ENCODE measurements around the gene ZNF300.

Gene ZNF300

DNA sequence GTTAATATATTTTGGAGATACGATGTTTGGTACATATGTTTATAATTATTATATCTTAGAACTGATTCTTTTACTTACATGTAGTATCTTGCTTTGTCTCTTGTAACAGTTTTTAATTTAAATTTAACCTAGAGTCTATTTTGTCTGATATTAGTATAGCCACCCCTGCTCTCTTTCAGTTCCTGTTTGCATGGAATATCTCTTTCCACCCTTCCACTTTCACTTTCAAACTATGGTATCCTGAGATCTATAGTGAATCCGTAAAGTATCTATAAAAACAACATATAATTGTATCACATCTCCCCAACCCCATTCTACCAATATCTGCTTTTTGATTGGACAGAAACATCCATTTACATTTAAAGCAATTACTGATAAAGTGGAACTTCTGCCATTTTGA, 51.2 kb downstream of the ZNF300 start (continued):
- TF ChIP-seq, protein P1, sequence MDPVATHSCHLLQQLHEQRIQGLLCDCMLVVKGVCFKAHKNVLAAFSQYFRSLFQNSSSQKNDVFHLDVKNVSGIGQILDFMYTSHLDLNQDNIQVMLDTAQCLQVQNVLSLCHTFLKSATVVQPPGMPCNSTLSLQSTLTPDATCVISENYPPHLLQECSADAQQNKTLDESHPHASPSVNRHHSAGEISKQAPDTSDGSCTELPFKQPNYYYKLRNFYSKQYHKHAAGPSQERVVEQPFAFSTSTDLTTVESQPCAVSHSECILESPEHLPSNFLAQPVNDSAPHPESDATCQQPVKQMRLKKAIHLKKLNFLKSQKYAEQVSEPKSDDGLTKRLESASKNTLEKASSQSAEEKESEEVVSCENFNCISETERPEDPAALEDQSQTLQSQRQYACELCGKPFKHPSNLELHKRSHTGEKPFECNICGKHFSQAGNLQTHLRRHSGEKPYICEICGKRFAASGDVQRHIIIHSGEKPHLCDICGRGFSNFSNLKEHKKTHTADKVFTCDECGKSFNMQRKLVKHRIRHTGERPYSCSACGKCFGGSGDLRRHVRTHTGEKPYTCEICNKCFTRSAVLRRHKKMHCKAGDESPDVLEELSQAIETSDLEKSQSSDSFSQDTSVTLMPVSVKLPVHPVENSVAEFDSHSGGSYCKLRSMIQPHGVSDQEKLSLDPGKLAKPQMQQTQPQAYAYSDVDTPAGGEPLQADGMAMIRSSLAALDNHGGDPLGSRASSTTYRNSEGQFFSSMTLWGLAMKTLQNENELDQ (tag by site-specific recombination; IDR thresholded peaks at IDR 0.05; ENCODE audit: low read depth): no peak
- TF ChIP-seq ZNF121 (tag by site-specific recombination; IDR thresholded peaks at IDR 0.05) (no peak), ZNF654 (tag by site-specific recombination; IDR thresholded peaks at IDR 0.05; ENCODE audit: low read depth) (no peak)

DNA sequence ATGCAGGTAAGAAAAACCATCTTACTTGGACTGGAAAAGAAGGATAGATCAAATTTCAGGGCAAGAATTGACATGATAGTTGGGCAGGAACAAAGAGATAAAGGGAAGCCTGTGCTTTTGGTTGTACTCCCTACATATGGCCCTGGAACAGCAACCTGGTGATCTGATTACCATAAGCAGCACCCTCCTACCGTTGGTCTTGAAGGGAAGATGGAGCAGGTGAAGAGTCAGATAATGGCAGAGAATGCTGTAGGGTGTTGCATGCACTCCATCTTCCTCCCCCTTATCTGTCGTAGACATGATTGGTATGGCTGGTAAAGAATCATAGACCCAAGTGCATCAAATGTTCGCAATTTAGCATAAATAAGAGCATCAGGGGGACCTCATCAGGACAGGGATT, 53.7 kb downstream of the ZNF300 start:
- no peak overlapping the region for H3K4me3 ChIP-seq (ENCODE audit: low read depth, low read length)
- POLR2A ChIA-PET: no interaction called here
- H3K27ac ChIP-seq (ENCODE audit: extremely low read depth, low read depth, low read length): no peak overlapping the region
- H3K9me3 ChIP-seq (ENCODE audit: control insufficient read depth, insufficient read depth, low read depth, low read length): no peaks in the 10 kb centered on the region
- CTCF ChIA-PET: interaction anchor here (0.8 to 1.3 kb wide), 3 partner anchors 49 to 392 kb away, joined by 3 to 4 read pairs (median 3); no protein-coding TSS in a partner anchor
- H3K36me3 ChIP-seq (ENCODE audit: control insufficient read depth in 2 of 2, insufficient read depth in 1 of 2, low read length in 2 of 2): no peaks in the 10 kb centered on the region
- no peaks in the 10 kb centered on the region for H3K4me1 ChIP-seq (ENCODE audit: control insufficient read depth, insufficient read depth, low read length)
- TF ChIP-seq ZNF701 (tag by site-specific recombination; IDR thresholded peaks at IDR 0.05) (no peak), ZIC2 (tag by site-specific recombination; IDR thresholded peaks at IDR 0.05) (no peak), YY1 (tag by site-specific recombination; IDR thresholded peaks at IDR 0.05) (no peak), OSR2 (tag by site-specific recombination; IDR thresholded peaks at IDR 0.05) (no peak), ZNF37A (tag by site-specific recombination; IDR thresholded peaks at IDR 0.05) (no peak), ZFP41 (tag by site-specific recombination; IDR thresholded peaks at IDR 0.05; ENCODE audit: borderline replicate concordance) (no peak), ZNF600 (tag by site-specific recombination; IDR thresholded peaks at IDR 0.05) (no peak), ZNF350 (tag by site-specific recombination; IDR thresholded peaks at IDR 0.05) (no peak)
- TF ChIP-seq, protein P2, sequence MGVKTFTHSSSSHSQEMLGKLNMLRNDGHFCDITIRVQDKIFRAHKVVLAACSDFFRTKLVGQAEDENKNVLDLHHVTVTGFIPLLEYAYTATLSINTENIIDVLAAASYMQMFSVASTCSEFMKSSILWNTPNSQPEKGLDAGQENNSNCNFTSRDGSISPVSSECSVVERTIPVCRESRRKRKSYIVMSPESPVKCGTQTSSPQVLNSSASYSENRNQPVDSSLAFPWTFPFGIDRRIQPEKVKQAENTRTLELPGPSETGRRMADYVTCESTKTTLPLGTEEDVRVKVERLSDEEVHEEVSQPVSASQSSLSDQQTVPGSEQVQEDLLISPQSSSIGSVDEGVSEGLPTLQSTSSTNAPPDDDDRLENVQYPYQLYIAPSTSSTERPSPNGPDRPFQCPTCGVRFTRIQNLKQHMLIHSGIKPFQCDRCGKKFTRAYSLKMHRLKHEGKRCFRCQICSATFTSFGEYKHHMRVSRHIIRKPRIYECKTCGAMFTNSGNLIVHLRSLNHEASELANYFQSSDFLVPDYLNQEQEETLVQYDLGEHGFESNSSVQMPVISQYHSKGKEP (tag by site-specific recombination; IDR thresholded peaks at IDR 0.05): no peak

DNA sequence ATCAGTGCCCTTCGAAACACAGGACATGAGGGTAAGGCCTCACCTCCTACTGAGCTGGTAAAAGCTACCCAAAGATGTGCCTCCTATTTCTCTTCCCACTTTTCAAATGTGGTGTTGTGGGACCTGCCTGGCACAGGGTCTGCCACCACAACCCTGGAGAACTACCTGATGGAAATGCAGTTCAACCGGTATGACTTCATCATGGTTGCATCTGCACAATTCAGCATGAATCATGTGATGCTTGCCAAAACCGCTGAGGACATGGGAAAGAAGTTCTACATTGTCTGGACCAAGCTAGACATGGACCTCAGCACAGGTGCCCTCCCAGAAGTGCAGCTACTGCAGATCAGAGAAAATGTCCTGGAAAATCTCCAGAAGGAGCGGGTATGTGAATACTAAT, 56.5 kb downstream of the ZNF300 start:
- Histone ChIP-seq H3K4me3 (ENCODE audit: low read depth, low read length) (no peak overlapping the region), H3K36me3 (ENCODE audit: control insufficient read depth in 2 of 2, insufficient read depth in 1 of 2, low read length in 2 of 2) (no peaks in the 10 kb centered on the region), H3K9me3 (ENCODE audit: control insufficient read depth, insufficient read depth, low read depth, low read length) (no peaks in the 10 kb centered on the region), H3K27ac (ENCODE audit: extremely low read depth, low read depth, low read length) (no peak overlapping the region), H3K4me1 (ENCODE audit: control insufficient read depth, insufficient read depth, low read length) (no peaks in the 10 kb centered on the region)
- POLR2A ChIA-PET: no interaction called here
- CTCF ChIA-PET: interaction anchor here (0.7 to 3.4 kb wide), 3 partner anchors 47 to 287 kb away, joined by 3 to 31 read pairs (median 31); no protein-coding TSS in a partner anchor
- TF ChIP-seq, protein P3, sequence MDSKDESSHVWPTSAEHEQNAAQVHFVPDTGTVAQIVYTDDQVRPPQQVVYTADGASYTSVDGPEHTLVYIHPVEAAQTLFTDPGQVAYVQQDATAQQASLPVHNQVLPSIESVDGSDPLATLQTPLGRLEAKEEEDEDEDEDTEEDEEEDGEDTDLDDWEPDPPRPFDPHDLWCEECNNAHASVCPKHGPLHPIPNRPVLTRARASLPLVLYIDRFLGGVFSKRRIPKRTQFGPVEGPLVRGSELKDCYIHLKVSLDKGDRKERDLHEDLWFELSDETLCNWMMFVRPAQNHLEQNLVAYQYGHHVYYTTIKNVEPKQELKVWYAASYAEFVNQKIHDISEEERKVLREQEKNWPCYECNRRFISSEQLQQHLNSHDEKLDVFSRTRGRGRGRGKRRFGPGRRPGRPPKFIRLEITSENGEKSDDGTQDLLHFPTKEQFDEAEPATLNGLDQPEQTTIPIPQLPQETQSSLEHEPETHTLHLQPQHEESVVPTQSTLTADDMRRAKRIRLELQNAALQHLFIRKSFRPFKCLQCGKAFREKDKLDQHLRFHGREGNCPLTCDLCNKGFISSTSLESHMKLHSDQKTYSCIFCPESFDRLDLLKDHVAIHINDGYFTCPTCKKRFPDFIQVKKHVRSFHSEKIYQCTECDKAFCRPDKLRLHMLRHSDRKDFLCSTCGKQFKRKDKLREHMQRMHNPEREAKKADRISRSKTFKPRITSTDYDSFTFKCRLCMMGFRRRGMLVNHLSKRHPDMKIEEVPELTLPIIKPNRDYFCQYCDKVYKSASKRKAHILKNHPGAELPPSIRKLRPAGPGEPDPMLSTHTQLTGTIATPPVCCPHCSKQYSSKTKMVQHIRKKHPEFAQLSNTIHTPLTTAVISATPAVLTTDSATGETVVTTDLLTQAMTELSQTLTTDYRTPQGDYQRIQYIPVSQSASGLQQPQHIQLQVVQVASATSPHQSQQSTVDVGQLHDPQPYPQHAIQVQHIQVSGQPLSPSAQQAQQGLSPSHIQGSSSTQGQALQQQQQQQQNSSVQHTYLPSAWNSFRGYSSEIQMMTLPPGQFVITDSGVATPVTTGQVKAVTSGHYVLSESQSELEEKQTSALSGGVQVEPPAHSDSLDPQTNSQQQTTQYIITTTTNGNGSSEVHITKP (tag by site-specific recombination; IDR thresholded peaks at IDR 0.05): no peak
- TF ChIP-seq ZNF155 (tag by site-specific recombination; IDR thresholded peaks at IDR 0.05): no peak
- TF ChIP-seq ZBTB21 (tag by site-specific recombination; IDR thresholded peaks at IDR 0.05): no peak
- TF ChIP-seq ZNF416 (tag by site-specific recombination; IDR thresholded peaks at IDR 0.05): no peak
- no peak for TF ChIP-seq ZNF660 (tag by site-specific recombination; IDR thresholded peaks at IDR 0.05)
- TF ChIP-seq, protein P4, sequence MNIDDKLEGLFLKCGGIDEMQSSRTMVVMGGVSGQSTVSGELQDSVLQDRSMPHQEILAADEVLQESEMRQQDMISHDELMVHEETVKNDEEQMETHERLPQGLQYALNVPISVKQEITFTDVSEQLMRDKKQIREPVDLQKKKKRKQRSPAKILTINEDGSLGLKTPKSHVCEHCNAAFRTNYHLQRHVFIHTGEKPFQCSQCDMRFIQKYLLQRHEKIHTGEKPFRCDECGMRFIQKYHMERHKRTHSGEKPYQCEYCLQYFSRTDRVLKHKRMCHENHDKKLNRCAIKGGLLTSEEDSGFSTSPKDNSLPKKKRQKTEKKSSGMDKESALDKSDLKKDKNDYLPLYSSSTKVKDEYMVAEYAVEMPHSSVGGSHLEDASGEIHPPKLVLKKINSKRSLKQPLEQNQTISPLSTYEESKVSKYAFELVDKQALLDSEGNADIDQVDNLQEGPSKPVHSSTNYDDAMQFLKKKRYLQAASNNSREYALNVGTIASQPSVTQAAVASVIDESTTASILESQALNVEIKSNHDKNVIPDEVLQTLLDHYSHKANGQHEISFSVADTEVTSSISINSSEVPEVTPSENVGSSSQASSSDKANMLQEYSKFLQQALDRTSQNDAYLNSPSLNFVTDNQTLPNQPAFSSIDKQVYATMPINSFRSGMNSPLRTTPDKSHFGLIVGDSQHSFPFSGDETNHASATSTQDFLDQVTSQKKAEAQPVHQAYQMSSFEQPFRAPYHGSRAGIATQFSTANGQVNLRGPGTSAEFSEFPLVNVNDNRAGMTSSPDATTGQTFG (tag by site-specific recombination; IDR thresholded peaks at IDR 0.05; ENCODE audit: borderline replicate concordance): no peak
- no peak for TF ChIP-seq ZBTB17 (tag by site-specific recombination; IDR thresholded peaks at IDR 0.05)
- TF ChIP-seq, protein P5, sequence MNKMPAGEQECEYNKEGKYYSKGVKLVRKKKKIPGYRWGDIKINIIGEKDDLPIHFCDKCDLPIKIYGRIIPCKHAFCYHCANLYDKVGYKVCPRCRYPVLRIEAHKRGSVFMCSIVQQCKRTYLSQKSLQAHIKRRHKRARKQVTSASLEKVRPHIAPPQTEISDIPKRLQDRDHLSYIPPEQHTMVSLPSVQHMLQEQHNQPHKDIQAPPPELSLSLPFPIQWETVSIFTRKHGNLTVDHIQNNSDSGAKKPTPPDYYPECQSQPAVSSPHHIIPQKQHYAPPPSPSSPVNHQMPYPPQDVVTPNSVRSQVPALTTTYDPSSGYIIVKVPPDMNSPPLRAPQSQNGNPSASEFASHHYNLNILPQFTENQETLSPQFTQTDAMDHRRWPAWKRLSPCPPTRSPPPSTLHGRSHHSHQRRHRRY (tag by site-specific recombination; IDR thresholded peaks at IDR 0.05): no peak
- TF ChIP-seq, protein P6, sequence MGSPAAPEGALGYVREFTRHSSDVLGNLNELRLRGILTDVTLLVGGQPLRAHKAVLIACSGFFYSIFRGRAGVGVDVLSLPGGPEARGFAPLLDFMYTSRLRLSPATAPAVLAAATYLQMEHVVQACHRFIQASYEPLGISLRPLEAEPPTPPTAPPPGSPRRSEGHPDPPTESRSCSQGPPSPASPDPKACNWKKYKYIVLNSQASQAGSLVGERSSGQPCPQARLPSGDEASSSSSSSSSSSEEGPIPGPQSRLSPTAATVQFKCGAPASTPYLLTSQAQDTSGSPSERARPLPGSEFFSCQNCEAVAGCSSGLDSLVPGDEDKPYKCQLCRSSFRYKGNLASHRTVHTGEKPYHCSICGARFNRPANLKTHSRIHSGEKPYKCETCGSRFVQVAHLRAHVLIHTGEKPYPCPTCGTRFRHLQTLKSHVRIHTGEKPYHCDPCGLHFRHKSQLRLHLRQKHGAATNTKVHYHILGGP (tag by site-specific recombination; IDR thresholded peaks at IDR 0.05): no peak
